Effector memory CD8-positive, alpha-beta T cell (primary cell): ENCODE measurements around the gene MX2.
"Not testable (repeated sequence)": the region's sequence is repeated elsewhere in the genome, so short reads cannot be mapped to it uniquely, and the experiment has no call there.

ENCODE experiments used
- ATAC-seq: fragments of 150-1000 bp; cut with Tn5 transposase; replicated peaks from 2 replicates; pipeline ENCODE4 v1.10.0; 2021; ENCODE audit warnings: mild to moderate bottlenecking, moderate library complexity
- DNase-seq, 3 experiments: peaks; one replicate each; pipeline ENCODE4 v3.0.0; 2021
- H3K27ac Mint-ChIP-seq, 2 donors: one replicate each; pipeline ENCODE4 v1.8.0; 2022; ENCODE audit warnings: mild to moderate bottlenecking in 2 of 2, mixed read lengths in 2 of 2, moderate library complexity in 2 of 2
- H3K27me3 Mint-ChIP-seq, 2 donors: one replicate each; pipeline ENCODE4 v1.8.0; 2022; ENCODE audit warnings: mixed read lengths in 2 of 2
- H3K36me3 Mint-ChIP-seq: one replicate; pipeline ENCODE4 v1.8.0; 2022; ENCODE audit warnings: mild to moderate bottlenecking, moderate library complexity, mixed read lengths; ENCODE audit not compliant: insufficient read depth
- H3K4me1 Mint-ChIP-seq, 2 donors: one replicate each; pipeline ENCODE4 v1.8.0; 2022; ENCODE audit warnings: low read depth in 2 of 2, mixed read lengths in 2 of 2
- H3K4me3 Mint-ChIP-seq, 2 donors: one replicate each; pipeline ENCODE4 v1.8.0; 2022; ENCODE audit warnings: mild to moderate bottlenecking in 2 of 2, mixed read lengths in 2 of 2, moderate library complexity in 2 of 2
- H3K9me3 Mint-ChIP-seq, 2 donors: one replicate each; pipeline ENCODE4 v1.8.0; 2022; ENCODE audit warnings: mixed read lengths in 2 of 2

MX2 gene

DNA sequence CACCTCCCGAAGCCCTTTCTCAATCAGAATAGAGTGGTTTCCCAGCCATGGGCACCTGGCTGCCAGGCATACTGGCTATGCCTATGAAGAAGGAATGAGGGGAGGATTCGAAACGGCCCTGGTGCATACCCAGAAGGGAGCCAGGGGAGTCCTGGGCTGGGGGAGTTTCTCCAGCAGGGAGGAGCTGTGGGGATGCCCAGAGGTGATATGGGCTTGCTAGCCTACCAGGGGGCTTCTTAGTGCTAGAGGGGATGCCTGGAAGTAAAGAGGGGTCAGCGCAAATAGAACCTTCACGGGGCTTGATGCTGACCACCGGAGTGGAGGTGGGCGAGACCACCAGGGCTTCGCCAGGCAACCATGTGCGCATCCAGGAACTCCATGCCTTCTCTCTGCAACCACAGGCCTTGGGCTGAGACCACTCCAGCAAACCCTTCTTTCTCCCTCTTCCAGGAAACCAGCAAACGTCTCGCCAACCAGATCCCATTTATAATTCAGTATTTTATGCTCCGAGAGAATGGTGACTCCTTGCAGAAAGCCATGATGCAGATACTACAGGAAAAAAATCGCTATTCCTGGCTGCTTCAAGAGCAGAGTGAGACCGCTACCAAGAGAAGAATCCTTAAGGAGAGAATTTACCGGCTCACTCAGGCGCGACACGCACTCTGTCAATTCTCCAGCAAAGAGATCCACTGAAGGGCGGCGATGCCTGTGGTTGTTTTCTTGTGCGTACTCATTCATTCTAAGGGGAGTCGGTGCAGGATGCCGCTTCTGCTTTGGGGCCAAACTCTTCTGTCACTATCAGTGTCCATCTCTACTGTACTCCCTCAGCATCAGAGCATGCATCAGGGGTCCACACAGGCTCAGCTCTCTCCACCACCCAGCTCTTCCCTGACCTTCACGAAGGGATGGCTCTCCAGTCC, 46.0 kb downstream of the MX2 start:
- Mint-ChIP-seq H3K9me3 (peaks cover 0 to 2% of the 10 kb centered on the region in 2 donors), H3K27me3 (no peaks in the 10 kb centered on the region), H3K4me1 (peaks cover 0 to 7% of the 10 kb centered on the region in 2 donors), H3K27ac (peak overlapping the region in 1 of 2 donors; percentile 33), H3K4me3 (no peak overlapping the region), H3K36me3 (peaks cover 47% of the 10 kb centered on the region)
- DNase-seq (no peak), ATAC-seq (no peak)

DNA sequence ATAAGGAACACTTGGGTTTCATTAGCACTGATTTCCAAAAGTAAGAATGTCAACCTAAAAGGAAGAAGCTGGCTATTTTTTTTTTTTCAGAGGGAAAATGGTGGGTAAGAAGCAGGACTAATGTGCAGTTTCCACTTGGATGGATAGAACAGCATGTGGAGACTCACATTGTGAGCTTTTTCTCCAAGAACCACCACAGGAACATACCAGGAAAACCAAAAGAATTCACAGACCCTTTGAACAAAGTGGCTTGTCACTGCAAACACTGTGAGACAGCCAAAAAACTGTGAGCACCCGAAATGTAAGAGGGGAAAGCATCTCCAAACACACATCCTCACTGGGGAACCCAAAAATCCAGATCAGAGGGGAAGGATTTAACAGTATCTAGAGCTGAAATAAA, 48.5 kb downstream of the MX2 start:
- no peak overlapping the region for H3K4me3 Mint-ChIP-seq
- H3K27ac Mint-ChIP-seq: peak overlapping the region in 1 of 2 donors; percentile 30
- peaks cover 32% of the 10 kb centered on the region for H3K36me3 Mint-ChIP-seq
- no peaks in the 10 kb centered on the region for H3K27me3 Mint-ChIP-seq
- H3K9me3 Mint-ChIP-seq: peaks cover 0 to 2% of the 10 kb centered on the region in 2 donors
- H3K4me1 Mint-ChIP-seq: peaks cover 0 to 7% of the 10 kb centered on the region in 2 donors
- DNase-seq (no peak), ATAC-seq (no peak)

DNA sequence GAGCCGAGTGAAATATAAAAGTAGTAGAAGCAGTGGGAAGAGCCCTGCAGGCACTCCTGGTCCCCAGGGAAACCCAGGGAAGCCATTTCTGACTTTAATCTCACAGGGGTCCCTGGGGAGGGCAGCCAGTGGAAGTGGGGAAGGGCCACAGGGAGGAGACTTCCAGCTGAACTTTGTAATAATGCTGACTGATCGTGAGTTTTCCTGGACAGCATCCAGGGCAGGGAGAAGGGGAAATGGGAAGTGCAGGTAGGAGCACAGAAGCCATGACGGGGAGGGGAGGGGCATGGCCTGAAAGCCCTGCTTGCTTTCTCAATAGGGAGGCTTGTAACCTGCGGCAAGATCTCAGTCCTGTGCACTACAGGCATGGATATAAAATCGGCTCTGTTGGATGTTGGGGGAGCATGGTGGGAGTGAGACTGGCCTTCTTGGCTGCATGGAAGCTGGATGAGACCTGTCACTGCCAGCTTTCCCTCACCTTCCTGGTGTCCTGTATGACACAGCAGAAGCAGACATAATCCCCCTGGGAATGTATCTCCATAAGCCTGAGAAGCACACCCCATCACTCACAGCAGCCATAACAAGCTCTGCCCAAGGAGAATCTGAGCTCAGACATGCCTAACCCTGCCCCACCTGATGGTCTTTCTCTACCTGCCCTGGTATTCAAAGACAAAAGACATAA, 49.1 kb downstream of the MX2 start:
- no peak for DNase-seq
- ATAC-seq: no peak
- peaks cover 0 to 7% of the 10 kb centered on the region in 2 donors for H3K4me1 Mint-ChIP-seq
- H3K27ac Mint-ChIP-seq: peak overlapping the region in 1 of 2 donors; percentile 30
- H3K27me3 Mint-ChIP-seq: no peaks in the 10 kb centered on the region
- peaks cover 0 to 2% of the 10 kb centered on the region in 2 donors for H3K9me3 Mint-ChIP-seq
- no peak overlapping the region for H3K4me3 Mint-ChIP-seq
- H3K36me3 Mint-ChIP-seq: peaks cover 27% of the 10 kb centered on the region

DNA sequence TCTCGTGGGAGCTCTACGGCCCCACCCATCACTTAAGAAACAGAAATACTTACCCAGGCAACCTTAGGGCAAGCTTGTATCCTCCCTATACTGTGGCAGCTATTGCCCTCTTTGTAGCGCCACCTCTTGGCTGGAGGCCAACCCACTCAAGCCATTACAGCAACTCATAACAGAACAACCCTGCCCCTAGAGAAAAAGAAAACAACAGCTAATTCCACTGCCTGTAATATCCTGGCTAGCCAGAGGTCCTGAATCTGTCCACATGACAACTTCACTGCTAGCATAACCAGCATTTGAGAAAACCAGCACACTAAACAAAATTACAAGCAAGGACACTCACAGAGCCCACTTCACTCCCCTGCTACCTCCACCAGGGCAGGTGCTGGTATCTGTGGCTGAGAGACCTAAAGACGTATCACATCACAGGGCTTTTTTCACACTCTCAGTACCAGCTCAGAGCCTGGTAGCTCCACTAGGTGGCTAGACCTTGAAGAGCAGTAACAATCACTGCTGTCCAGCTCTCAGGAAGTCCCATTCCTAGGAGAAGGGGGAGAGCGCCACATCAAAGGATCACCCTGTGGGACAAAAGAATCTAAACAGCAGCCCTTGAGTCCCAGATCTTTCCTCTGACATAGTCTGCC, 49.7 kb downstream of the MX2 start:
- ATAC-seq (peak; percentile 60), DNase-seq (peak in 2 of 3 experiments; percentile 8 to 14)
- peaks cover 21% of the 10 kb centered on the region for H3K36me3 Mint-ChIP-seq
- H3K4me3 Mint-ChIP-seq: no peak overlapping the region
- peaks cover 0 to 2% of the 10 kb centered on the region in 2 donors for H3K9me3 Mint-ChIP-seq
- H3K27ac Mint-ChIP-seq: no peak overlapping the region
- peaks cover 0 to 7% of the 10 kb centered on the region in 2 donors for H3K4me1 Mint-ChIP-seq
- no peaks in the 10 kb centered on the region for H3K27me3 Mint-ChIP-seq

DNA sequence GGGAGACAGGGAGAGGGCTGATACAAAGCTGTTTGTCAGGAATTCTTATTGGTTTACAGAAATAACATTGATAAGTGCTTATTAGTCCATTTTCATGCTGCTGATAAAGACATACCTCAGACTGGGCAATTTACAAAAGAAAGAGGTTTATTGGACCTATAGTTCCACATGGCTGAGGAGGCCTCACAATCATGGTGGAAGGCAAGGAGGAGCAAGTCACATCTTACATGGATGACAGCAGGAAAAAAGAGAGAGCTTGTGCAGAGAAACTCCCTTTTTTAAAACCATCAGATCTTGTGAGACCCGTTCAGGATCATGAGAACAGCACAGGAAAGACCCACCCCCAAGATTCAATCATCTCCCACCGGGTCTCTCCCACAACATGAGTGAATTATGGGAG, 55.7 kb downstream of the MX2 start:
- not testable (repeated sequence) for ATAC-seq, H3K36me3 Mint-ChIP-seq, DNase-seq, H3K27me3 Mint-ChIP-seq, H3K9me3 Mint-ChIP-seq, H3K4me3 Mint-ChIP-seq, H3K4me1 Mint-ChIP-seq
- peak overlapping the region in 1 of 2 donors; percentile 71 for H3K27ac Mint-ChIP-seq

DNA sequence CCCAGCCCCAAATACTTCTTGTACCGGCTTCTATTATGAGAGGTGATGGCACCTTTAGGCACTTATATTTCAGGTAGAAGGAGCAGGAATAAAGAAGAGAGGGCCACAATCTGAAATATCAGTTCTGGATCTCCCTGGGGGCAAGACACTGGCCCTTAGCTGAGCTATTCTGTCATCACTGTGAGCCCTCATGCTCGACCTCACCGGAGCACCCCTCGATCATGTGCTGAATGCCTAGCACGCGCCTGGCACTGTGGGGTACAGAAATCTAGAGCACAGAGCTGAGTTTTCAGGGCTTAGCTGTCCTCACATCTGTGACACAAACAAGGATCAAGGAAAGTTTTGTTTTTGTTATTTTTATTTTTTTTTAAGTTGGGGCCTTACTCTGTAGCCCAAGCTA, 56.6 kb downstream of the MX2 start:
- Mint-ChIP-seq H3K36me3 (no peaks in the 10 kb centered on the region), H3K9me3 (no peaks in the 10 kb centered on the region), H3K27ac (peak overlapping the region in 1 of 2 donors; percentile 71), H3K4me1 (peaks cover 8 to 9% of the 10 kb centered on the region in 2 donors), H3K27me3 (no peaks in the 10 kb centered on the region), H3K4me3 (no peak overlapping the region)
- no peak for ATAC-seq
- DNase-seq: no peak

DNA sequence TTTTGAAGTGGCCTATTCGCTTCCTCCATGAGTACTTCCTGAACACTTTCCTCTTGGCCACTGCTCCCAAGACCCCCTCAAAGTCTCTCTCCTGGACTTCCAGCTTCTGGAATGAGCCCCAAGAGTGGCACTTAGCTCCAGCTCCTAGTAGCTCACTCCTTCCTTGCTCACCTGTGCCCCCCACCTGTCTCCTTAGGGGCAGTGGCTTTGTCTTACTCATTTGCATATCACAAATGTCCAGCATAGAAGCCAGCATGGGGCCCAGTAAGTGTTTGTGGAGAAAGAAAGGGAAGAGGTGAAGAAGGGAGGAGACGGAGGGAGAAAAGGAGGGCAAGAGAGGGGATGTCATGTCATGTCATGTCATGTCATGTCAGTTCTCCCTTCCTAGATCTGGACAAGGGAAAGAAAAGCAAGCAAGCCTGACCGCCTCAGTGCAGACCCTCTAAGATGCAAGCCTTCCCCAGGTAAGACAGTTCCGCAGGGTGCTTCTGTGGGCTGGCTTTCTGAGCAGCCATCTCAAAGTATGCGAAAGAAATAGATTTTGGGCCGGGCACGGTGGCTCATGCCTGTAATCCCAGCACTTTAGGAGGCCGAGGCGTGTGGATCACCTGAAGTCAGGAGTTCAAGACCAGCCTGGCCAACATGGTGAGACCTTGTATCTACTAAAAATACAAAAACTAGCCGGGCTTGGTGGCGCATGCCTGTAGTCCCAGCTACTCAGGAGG, 57.3 kb downstream of the MX2 start:
- no peak for ATAC-seq
- no peak for DNase-seq
- H3K4me3 Mint-ChIP-seq: peak overlapping the region; percentile 88 to 96
- no peaks in the 10 kb centered on the region for H3K9me3 Mint-ChIP-seq
- H3K27me3 Mint-ChIP-seq: no peaks in the 10 kb centered on the region
- peak overlapping the region; percentile 71 to 93 for H3K27ac Mint-ChIP-seq
- peaks cover 8 to 10% of the 10 kb centered on the region in 2 donors for H3K4me1 Mint-ChIP-seq
- no peaks in the 10 kb centered on the region for H3K36me3 Mint-ChIP-seq

DNA sequence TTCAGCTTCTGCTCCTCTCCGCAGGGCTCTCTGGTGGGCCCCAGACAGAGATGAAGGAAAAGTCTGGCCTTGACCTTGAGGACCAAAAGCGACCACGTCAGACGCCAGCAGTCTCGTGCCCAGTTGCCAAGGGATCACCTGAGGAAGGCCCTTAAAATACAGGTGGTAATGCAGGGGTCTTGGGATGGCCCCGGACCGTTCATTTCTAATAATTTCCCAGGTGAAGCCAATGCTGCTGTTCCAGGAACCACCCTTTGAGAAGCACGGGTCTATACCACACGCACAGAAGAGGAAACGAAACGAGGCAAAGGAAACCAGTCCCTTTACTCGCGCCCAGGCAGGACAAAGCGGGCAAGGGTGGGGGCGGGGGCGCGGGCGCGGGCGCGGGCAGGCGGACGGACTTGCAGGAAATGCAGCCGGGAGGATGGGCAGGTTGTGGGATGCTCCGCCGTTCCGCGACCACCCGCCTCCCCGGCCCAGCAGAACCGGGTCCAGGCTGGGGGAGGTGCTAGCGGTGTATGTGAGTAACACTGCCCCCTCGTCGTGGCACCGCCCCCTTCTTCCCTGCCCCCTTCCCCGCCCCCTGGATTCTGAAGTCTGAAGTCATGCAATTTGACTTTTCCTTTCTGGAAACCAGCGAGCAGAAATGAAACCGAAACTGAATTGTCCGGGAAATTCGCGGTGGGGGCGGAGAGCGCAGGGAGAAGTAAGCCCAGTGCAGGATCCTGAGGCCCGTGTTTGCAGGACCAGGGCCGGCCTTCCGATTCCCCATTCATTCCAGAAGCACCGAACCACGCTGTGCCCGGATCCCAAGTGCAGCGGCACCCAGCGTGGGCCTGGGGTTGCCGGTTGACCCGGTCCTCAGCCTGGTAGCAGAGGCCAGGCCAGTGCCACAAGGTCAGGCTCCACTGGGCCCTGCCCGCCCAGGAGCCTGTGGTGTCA, 58.4 kb downstream of the MX2 start:
- peak in 2 of 3 experiments; percentile 5 to 7 for DNase-seq
- no peaks in the 10 kb centered on the region for H3K9me3 Mint-ChIP-seq
- no peaks in the 10 kb centered on the region for H3K36me3 Mint-ChIP-seq
- ATAC-seq: peak; percentile 84
- H3K27ac Mint-ChIP-seq: peak overlapping the region; percentile 93 to 94
- peaks cover 12 to 14% of the 10 kb centered on the region in 2 donors for H3K4me1 Mint-ChIP-seq
- H3K4me3 Mint-ChIP-seq: peak overlapping the region; percentile 88 to 96
- no peaks in the 10 kb centered on the region for H3K27me3 Mint-ChIP-seq

DNA sequence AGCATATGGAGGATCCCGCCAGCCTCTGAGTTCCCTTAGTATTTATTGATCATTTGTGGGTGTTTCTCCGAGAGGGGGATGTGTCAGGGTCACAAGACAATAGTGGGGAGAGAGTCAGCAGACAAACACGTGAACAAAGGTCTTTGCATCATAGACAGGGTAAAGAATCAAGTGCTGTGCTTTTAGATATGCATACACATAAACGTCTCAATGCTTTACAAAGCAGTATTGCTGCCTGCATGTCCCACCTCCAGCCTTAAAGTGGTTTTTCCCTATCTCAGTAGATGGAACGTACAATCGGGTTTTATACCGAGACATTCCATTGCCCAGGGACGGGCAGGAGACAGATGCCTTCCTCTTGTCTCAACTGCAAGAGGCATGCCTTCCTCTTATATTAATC, 59.2 kb downstream of the MX2 start:
- Mint-ChIP-seq H3K4me1 (peaks cover 19 to 20% of the 10 kb centered on the region in 2 donors), H3K27ac (peak overlapping the region; percentile 93 to 94), H3K4me3 (peak overlapping the region; percentile 88 to 96)
- ATAC-seq, H3K9me3 Mint-ChIP-seq, H3K36me3 Mint-ChIP-seq, DNase-seq, H3K27me3 Mint-ChIP-seq: not testable (repeated sequence)

DNA sequence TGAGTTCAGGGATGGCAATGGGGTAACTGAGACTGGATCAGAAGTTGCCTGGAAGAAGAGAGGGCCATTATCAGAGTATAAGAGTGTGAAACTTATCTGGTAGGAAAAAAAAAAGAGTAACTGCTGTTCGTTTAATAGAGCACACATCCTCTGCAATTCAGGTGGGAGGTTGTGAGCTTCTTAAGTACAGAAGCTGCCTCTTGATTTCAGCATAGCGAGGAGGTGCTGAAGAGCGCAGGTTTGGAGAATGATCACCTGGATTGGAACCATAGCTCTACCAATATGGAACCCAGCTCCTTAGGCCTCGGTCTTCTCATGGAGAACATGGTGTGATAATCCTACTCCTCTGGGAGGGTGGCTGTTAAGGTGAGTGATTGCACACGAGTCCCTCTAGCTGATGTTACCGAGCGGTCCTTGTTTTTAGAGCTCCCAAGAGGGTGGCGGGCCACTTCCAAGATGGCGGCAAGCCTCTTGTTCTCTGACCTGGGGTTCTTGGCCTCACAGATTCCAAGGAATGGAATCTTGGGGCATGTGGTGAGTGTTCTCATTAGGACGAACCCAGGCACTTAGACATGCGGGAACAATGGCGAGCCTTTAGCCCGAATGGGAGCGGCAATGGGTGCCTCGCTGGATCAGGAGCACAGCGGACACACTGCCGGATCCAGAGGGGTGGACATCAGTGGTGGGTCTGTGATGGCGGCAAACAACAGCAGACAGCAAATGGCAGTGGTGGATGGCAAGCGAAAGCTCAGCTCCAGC, 60.9 kb downstream of the MX2 start:
- no peak for DNase-seq
- H3K36me3 Mint-ChIP-seq: peaks cover 9% of the 10 kb centered on the region
- ATAC-seq: no peak
- peaks cover 27 to 28% of the 10 kb centered on the region in 2 donors for H3K4me1 Mint-ChIP-seq
- no peaks in the 10 kb centered on the region for H3K27me3 Mint-ChIP-seq
- no peaks in the 10 kb centered on the region for H3K9me3 Mint-ChIP-seq
- no peak overlapping the region for H3K27ac Mint-ChIP-seq
- H3K4me3 Mint-ChIP-seq: no peak overlapping the region

DNA sequence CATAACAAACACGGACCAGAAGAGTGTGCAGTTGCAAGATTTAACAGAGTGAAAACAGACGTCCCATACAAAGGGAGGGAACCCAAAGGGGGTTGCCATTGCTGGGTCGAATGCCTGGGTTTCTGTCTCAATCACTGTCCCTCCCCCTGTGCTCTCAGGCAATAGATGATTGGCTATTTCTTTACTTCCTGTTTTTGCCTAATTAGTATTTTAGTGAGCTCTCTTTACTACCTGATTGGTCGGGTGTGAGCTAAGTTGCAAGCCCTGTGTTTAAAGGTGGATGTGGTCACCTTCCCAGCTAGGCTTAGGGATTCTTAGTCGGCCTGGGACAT, 61.4 kb downstream of the MX2 start:
- H3K4me1 Mint-ChIP-seq: peaks cover 27 to 34% of the 10 kb centered on the region in 2 donors

DNA sequence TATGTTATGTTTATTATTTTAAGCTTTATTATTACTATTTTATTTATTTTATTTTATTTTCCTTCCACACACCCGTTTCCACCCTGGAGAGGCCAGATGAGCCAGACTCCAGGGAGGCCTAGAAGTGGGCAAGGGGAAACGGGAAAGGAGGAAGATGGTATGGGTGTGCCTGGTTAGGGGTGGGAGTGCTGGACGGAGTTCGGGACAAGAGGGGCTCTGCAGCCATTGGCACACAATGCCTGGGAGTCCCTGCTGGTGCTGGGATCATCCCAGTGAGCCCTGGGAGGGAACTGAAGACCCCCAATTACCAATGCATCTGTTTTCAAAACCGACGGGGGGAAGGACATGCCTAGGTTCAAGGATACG, 63.7 kb downstream of the MX2 start:
- H3K36me3 Mint-ChIP-seq: peaks cover 16% of the 10 kb centered on the region
- ATAC-seq (no peak), DNase-seq (no peak)
- no peaks in the 10 kb centered on the region for H3K27me3 Mint-ChIP-seq
- H3K4me1 Mint-ChIP-seq: peaks cover 25 to 38% of the 10 kb centered on the region in 2 donors
- no peaks in the 10 kb centered on the region for H3K9me3 Mint-ChIP-seq
- peak overlapping the region; percentile 94 to 97 for H3K27ac Mint-ChIP-seq
- H3K4me3 Mint-ChIP-seq: peak overlapping the region; percentile 95 to 97

More for the DNA sequence above, 61.4 kb downstream of the MX2 start:
- not testable (repeated sequence) for H3K27me3 Mint-ChIP-seq, H3K36me3 Mint-ChIP-seq, H3K27ac Mint-ChIP-seq, H3K4me3 Mint-ChIP-seq, DNase-seq, ATAC-seq, H3K9me3 Mint-ChIP-seq
